MCF 10A (cell line): ENCODE data around the gene DNM3. TPM values are rescaled to one million over a fixed set of nuclear protein-coding genes. Genes with fewer than 3 reads are reported as not detected.

Source experiments
- BruUV-seq: library from RNA; stranded (reverse); fragments of 400-500 nt; replicated peaks from 2 replicates; lab custom pipeline; 2021; lab: Mats Ljungman, UMichigan
- CTCF ChIA-PET: fragments of 300-600 bp; sonication (Branson Sonifier 250); formaldehyde crosslinking; extraction: SDS; loops from one replicate; lab custom pipeline; 2021; ENCODE audit warnings: antibody characterized with exemption, inconsistent platforms; lab: Yijun Ruan, JAX
- POLR2A ChIA-PET: fragments of 300-600, 350-650 bp; sonication (Branson Sonifier 250); formaldehyde crosslinking; extraction: SDS; loops from one replicate; lab custom pipeline; 2020; ENCODE audit warnings: antibody characterized with exemption, inconsistent platforms; lab: Yijun Ruan, JAX
- DNase-seq: peaks from one replicate; pipeline ENCODE4 v3.0.0-alpha.2; 2018; ENCODE audit not compliant: unreplicated experiment
- H3K27ac Mint-ChIP-seq: one replicate; pipeline ENCODE4 v1.8.0; 2022; ENCODE audit warnings: mild to moderate bottlenecking, low read depth, mixed read lengths; ENCODE audit not compliant: unreplicated experiment
- H3K27me3 Mint-ChIP-seq: one replicate; pipeline ENCODE4 v1.8.0; 2022; ENCODE audit warnings: mixed read lengths; ENCODE audit not compliant: insufficient read depth, unreplicated experiment
- H3K36me3 Mint-ChIP-seq: one replicate; pipeline ENCODE4 v1.8.0; 2022; ENCODE audit warnings: mild to moderate bottlenecking, moderate library complexity, mixed read lengths; ENCODE audit not compliant: insufficient read depth, unreplicated experiment
- H3K4me1 Mint-ChIP-seq: one replicate; pipeline ENCODE4 v1.8.0; 2022; ENCODE audit warnings: mixed read lengths; ENCODE audit not compliant: insufficient read depth, unreplicated experiment
- H3K4me3 Mint-ChIP-seq: one replicate; pipeline ENCODE4 v1.8.0; 2022; ENCODE audit warnings: mild to moderate bottlenecking, moderate library complexity, mixed read lengths; ENCODE audit not compliant: unreplicated experiment
- H3K9me3 Mint-ChIP-seq: one replicate; pipeline ENCODE4 v1.8.0; 2022; ENCODE audit warnings: mixed read lengths; ENCODE audit not compliant: unreplicated experiment
- intact Hi-C: fragments of 100-400 bp; cut with micrococcal nuclease; formaldehyde crosslinking; loops from 2 replicates; pipeline ENCODE4 v1.14.1; 2022
- total RNA-seq: library from RNA; stranded (reverse); gene quantifications from 2 replicates; pipeline ENCODE4 v1.2.3, GENCODE V29; 2022
- TF ChIP-seq, protein P1 (sequence below): fragments of 200-600 bp; IDR thresholded peaks from one replicate; pipeline ENCODE4 v1.8.0; 2022; ENCODE audit warnings: antibody characterized with exemption, mild to moderate bottlenecking; ENCODE audit not compliant: unreplicated experiment

The DNM3 gene
- total RNA-seq, 1 experiment from 2014 or later = 0.68 TPM

DNA sequence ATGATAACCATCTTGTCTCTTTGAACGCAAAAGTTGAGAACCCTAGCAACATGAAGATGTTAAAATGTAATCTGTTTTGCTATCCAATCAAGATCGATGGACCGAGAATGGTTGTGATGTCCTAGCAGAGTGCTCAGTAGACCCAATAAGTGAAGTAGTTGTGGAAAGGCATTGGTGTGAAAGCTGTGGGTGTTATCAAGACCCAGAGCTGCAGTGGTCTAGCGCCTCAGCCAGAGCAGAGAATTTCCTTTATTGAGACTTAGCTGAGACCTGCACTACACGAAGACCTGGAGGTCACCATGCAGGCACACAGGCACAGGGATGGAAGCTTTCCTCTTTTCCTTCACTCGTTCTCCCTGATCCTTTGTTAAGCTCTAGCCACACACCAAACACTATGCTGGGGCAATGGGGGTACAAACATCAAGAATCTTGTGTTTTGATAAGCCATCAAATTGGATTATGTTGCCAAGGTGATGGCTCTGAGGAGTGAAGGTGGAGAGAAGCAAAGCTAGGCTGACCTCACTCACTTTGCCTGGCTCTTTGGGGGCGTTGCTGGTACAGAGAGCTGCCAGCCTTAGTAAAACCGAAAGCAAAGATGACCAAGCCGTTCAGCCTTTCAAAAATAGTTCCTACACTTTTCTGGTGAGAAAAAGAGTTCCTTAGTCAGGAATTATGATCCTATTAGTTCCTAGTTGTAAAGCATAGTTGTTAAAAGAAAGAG lies 35.7 kb upstream of the DNM3 start:
- Mint-ChIP-seq H3K4me3 (no peak overlapping the region), H3K27ac (no peak overlapping the region), H3K27me3 (no peaks in the 10 kb centered on the region), H3K36me3 (no peaks in the 10 kb centered on the region), H3K4me1 (peaks cover 11% of the 10 kb centered on the region), H3K9me3 (no peaks in the 10 kb centered on the region)
- POLR2A ChIA-PET = no interaction called here
- TF ChIP-seq, protein P1, sequence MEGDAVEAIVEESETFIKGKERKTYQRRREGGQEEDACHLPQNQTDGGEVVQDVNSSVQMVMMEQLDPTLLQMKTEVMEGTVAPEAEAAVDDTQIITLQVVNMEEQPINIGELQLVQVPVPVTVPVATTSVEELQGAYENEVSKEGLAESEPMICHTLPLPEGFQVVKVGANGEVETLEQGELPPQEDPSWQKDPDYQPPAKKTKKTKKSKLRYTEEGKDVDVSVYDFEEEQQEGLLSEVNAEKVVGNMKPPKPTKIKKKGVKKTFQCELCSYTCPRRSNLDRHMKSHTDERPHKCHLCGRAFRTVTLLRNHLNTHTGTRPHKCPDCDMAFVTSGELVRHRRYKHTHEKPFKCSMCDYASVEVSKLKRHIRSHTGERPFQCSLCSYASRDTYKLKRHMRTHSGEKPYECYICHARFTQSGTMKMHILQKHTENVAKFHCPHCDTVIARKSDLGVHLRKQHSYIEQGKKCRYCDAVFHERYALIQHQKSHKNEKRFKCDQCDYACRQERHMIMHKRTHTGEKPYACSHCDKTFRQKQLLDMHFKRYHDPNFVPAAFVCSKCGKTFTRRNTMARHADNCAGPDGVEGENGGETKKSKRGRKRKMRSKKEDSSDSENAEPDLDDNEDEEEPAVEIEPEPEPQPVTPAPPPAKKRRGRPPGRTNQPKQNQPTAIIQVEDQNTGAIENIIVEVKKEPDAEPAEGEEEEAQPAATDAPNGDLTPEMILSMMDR = no peak
- BruUV-seq = no TSS peak
- CTCF ChIA-PET = interaction anchor here (1.2 to 30.8 kb wide), 4 partner anchors 9 to 194 kb away, joined by 4 to 1502 read pairs (median 60); no protein-coding TSS in a partner anchor
- DNase-seq = no peak
- intact Hi-C loops = no loop called here

DNA sequence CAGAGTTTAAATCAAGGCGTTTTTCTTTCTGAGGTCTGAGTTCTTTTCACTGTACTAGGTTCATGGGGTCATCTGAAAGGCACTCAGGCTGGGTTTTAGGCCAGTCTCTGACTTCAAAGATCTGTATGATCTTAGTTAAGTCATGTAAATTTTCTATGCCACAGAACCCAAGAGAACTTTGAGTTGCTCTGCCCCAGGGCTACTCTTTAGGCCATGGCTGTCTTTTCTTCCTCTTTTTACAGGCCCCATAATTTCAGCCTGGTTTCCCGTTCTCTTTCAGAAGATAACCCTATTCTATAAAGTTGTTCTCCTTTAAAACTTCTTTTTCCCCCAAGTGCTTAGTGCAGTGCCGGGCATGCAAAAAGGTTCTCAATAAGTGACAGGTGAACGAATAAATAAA lies 33.7 kb upstream of the DNM3 start:
- Mint-ChIP-seq H3K27ac (no peak overlapping the region), H3K4me3 (no peak overlapping the region), H3K4me1 (peaks cover 12% of the 10 kb centered on the region), H3K27me3 (no peaks in the 10 kb centered on the region), H3K9me3 (no peaks in the 10 kb centered on the region), H3K36me3 (no peaks in the 10 kb centered on the region)
- ChIA-PET POLR2A (interaction anchor here (0.7 kb wide), 1 partner anchor 263 kb away, joined by 3 read pairs; no protein-coding TSS in a partner anchor), CTCF (interaction anchor here (0.6 to 30.8 kb wide), 6 partner anchors 6 to 580 kb away, joined by 3 to 1502 read pairs (median 4); partner anchors contain the start of gene DNM3)
- BruUV-seq = no TSS peak
- intact Hi-C loops = no loop called here
- TF ChIP-seq, protein P1 = no peak
- DNase-seq = no peak

- Mint-ChIP-seq H3K27ac (no peak overlapping the region), H3K9me3 (no peaks in the 10 kb centered on the region), H3K27me3 (no peaks in the 10 kb centered on the region), H3K36me3 (no peaks in the 10 kb centered on the region), H3K4me1 (peaks cover 12% of the 10 kb centered on the region), H3K4me3 (no peak overlapping the region)
- no TSS peak for BruUV-seq
- intact Hi-C loops = no loop called here
- ChIA-PET CTCF (interaction anchor here (0.6 to 30.8 kb wide), 7 partner anchors 9 to 172 kb away, joined by 3 to 1502 read pairs (median 7); no protein-coding TSS in a partner anchor), POLR2A (interaction anchor here (0.7 to 1.4 kb wide), 4 partner anchors 9 to 775 kb away, joined by 3 to 4 read pairs (median 3); partner anchors contain the start of gene METTL13)
- TF ChIP-seq, protein P1 = no peak
- DNase-seq = peak; percentile 72
These were observed 31.5 kb upstream of the DNM3 start for GRCh38 chr1:171809834-171810233.

DNA sequence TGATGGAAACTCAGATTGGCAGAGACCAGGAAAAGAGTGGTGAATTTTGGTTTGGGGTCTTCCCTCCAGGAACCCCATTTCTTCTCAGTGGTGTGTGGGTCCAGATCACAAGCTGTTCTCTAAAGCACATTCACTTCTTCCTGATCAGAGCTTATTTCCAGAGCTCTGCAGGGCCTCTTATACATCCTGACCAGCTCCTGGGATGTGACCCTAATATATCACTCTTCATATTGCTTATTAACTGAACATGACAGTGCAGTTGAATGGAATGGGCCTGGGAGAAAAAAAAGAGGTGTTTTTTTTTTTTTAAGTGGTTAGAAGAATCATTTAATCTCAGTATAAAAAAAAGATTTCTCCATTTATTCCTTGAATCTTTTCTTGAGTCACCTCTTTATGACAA lies 29.6 kb upstream of the DNM3 start:
- Mint-ChIP-seq H3K9me3 (no peaks in the 10 kb centered on the region), H3K27ac (no peak overlapping the region), H3K27me3 (no peaks in the 10 kb centered on the region), H3K4me1 (peaks cover 16% of the 10 kb centered on the region), H3K4me3 (no peak overlapping the region), H3K36me3 (no peaks in the 10 kb centered on the region)
- no TSS peak for BruUV-seq
- ChIA-PET POLR2A (interaction anchor here (0.6 to 0.7 kb wide), 2 partner anchors 17 to 169 kb away, joined by 3 to 4 read pairs; no protein-coding TSS in a partner anchor), CTCF (interaction anchor here (0.5 to 30.8 kb wide), 3 partner anchors 11 to 281 kb away, joined by 3 to 1502 read pairs (median 155); no protein-coding TSS in a partner anchor)
- intact Hi-C loops = no loop called here
- TF ChIP-seq, protein P1 = no peak
- no peak for DNase-seq
